CD14-positive monocyte (primary cell): Measurements from ENCODE around the gene GNAT1. TPM values are rescaled to one million over a fixed set of nuclear protein-coding genes. Genes with fewer than 3 reads are reported as not detected.

Source experiments
- DNase-seq, 3 donors: peaks; one replicate each; pipeline ENCODE4 v3.0.0-alpha.2; 2011 to 2022
- H2AFZ ChIP-seq: 2 replicates; pipeline ENCODE4 v1.6.0; 2012; ENCODE audit warnings: mild to moderate bottlenecking, low read depth, low read length, inconsistent platforms; ENCODE audit not compliant: insufficient read depth, poor library complexity, severe bottlenecking
- H3K27ac ChIP-seq, 2 donors: 1 replicate in 1 of 2; 2 replicates in 1 of 2; pipeline ENCODE4 v1.5.1; 2012 to 2013; ENCODE audit warnings: low read length in 2 of 2, control low read depth in 1 of 2, inconsistent platforms in 1 of 2, low read depth in 1 of 2, mild to moderate bottlenecking in 1 of 2
- H3K27me3 ChIP-seq, 2 donors: one replicate each; pipeline versions ENCODE4 v1.6.0 to v1.6.1; 2011 to 2013; ENCODE audit warnings: low read length in 2 of 2; ENCODE audit not compliant: control insufficient read depth in 2 of 2, insufficient read depth in 2 of 2
- H3K36me3 ChIP-seq, 2 donors: replicated peaks in 1 of 2; 1 replicate in 1 of 2; 2 replicates in 1 of 2; pipeline versions ENCODE4 v1.5.1 to v1.6.1; 2012 to 2013; ENCODE audit warnings: low read length in 2 of 2, control low read depth in 1 of 2, inconsistent platforms in 1 of 2, mild to moderate bottlenecking in 1 of 2; ENCODE audit not compliant: insufficient read depth in 2 of 2, control insufficient read depth in 1 of 2
- H3K4me1 ChIP-seq, 2 donors: 1 replicate in 1 of 2; 2 replicates in 1 of 2; pipeline versions ENCODE4 v1.5.1 to v1.6.1; 2012 to 2013; ENCODE audit warnings: low read length in 2 of 2, control low read depth in 1 of 2, inconsistent platforms in 1 of 2, mild to moderate bottlenecking in 1 of 2, moderate library complexity in 1 of 2; ENCODE audit not compliant: insufficient read depth in 2 of 2, control insufficient read depth in 1 of 2
- H3K4me2 ChIP-seq: replicated peaks from 2 replicates; pipeline ENCODE3; 2012; ENCODE audit warnings: low read length, moderate library complexity, mild to moderate bottlenecking; ENCODE audit not compliant: poor library complexity, severe bottlenecking; ENCODE audit errors: extremely low read depth
- H3K4me3 ChIP-seq, 3 experiments: fragments of 200-600 bp in 1 of 3; sonication (generic) in 1 of 3; replicated peaks in 1 of 3; 1 replicate in 2 of 3; 2 replicates in 1 of 3; pipeline ENCODE4 v1.5.1; 2011 to 2013; ENCODE audit warnings: low read length in 3 of 3, mild to moderate bottlenecking in 3 of 3, control low read depth in 2 of 3, low read depth in 2 of 3, inconsistent platforms in 1 of 3, moderate library complexity in 1 of 3
- H3K79me2 ChIP-seq: 2 replicates; pipeline ENCODE4 v1.6.0; 2012; ENCODE audit warnings: mild to moderate bottlenecking, control low read depth, inconsistent platforms, low read length, moderate library complexity; ENCODE audit not compliant: insufficient read depth
- H3K9ac ChIP-seq: 2 replicates; pipeline ENCODE4 v1.6.0; 2017; ENCODE audit warnings: low read length, mild to moderate bottlenecking; ENCODE audit not compliant: insufficient read depth, poor library complexity, severe bottlenecking
- H3K9me3 ChIP-seq, 2 donors: replicated peaks in 1 of 2; 1 replicate in 1 of 2; 2 replicates in 1 of 2; pipeline versions ENCODE4 v1.5.1 to v1.6.1; 2012 to 2013; ENCODE audit warnings: low read length in 2 of 2, control low read depth in 1 of 2; ENCODE audit not compliant: control insufficient read depth in 1 of 2, insufficient read depth in 1 of 2
- H4K20me1 ChIP-seq: 2 replicates; pipeline ENCODE4 v1.6.0; 2012; ENCODE audit warnings: mild to moderate bottlenecking, low read length, control low read depth, moderate library complexity; ENCODE audit not compliant: insufficient read depth
- H3K27ac Mint-ChIP-seq, 7 donors: one replicate each; pipeline ENCODE4 v1.8.0; 2020; ENCODE audit warnings: mild to moderate bottlenecking in 7 of 7, mixed read lengths in 7 of 7, moderate library complexity in 6 of 7, inconsistent platforms in 2 of 7
- H3K27me3 Mint-ChIP-seq, 3 donors: one replicate each; pipeline ENCODE4 v1.8.0; 2021 to 2022; ENCODE audit warnings: low read depth in 3 of 3, mild to moderate bottlenecking in 3 of 3, mixed read lengths in 3 of 3, moderate library complexity in 3 of 3, inconsistent platforms in 1 of 3
- H3K36me3 Mint-ChIP-seq, 2 donors: one replicate each; pipeline ENCODE4 v1.8.0; 2020; ENCODE audit warnings: mixed read lengths in 2 of 2, inconsistent platforms in 1 of 2, mild to moderate bottlenecking in 1 of 2
- H3K4me1 Mint-ChIP-seq: one replicate; pipeline ENCODE4 v1.8.0; 2020; ENCODE audit warnings: mild to moderate bottlenecking, mixed read lengths
- H3K4me3 Mint-ChIP-seq, 2 donors: one replicate each; pipeline ENCODE4 v1.8.0; 2020; ENCODE audit warnings: mild to moderate bottlenecking in 2 of 2, mixed read lengths in 2 of 2, moderate library complexity in 1 of 2
- H3K9me3 Mint-ChIP-seq, 7 donors: one replicate each; pipeline ENCODE4 v1.8.0; 2020 to 2022; ENCODE audit warnings: mixed read lengths in 7 of 7, mild to moderate bottlenecking in 6 of 7, moderate library complexity in 6 of 7, inconsistent platforms in 2 of 7
- CTCF ChIP-seq: fragments of 200-600 bp; IDR thresholded peaks from one replicate; pipeline ENCODE4 v1.8.0; 2022; ENCODE audit warnings: antibody characterized with exemption, mild to moderate bottlenecking
- WGBS: methylation state at CpG from one replicate; pipeline ENCODE4 v1.1.5; 2013; ENCODE audit warnings: missing lambda C conversion rate; ENCODE audit not compliant: insufficient coverage; 5-methylcytosine and 5-hydroxymethylcytosine counted together
- intact Hi-C, 2 donors: fragments of 100-400 bp; cut with micrococcal nuclease; formaldehyde crosslinking; loops; one replicate each; pipeline versions ENCODE4 v1.15.0 to v1.15.1; 2023
- polyA plus RNA-seq, 3 donors: library from polyadenylated mRNA; depleted of rRNA in 1 of 3; unstranded in 2 of 3; stranded (reverse) in 1 of 3; fragments of 300-500 nt in 2 of 3; fragments of >200 nt in 1 of 3; fragmentation: Illumina TruSeq in 2 of 3; gene quantifications; 1 replicate in 2 of 3; 2 replicates in 1 of 3; pipeline ENCODE4 v1.2.3, GENCODE V29; 2012 to 2021

The GNAT1 gene
- polyA plus RNA-seq, 3 donors, result not detected

- no peak overlapping the region for H3K4me3 Mint-ChIP-seq
- H2AFZ ChIP-seq, result no peak overlapping the region
- no peak overlapping the region for H3K9ac ChIP-seq
- H3K27ac ChIP-seq, result no peak overlapping the region
- H3K79me2 ChIP-seq, result no peaks in the 10 kb centered on the region
- no peaks in the 10 kb centered on the region for H3K36me3 ChIP-seq
- H4K20me1 ChIP-seq, result peaks cover 7% of the 10 kb centered on the region
- H3K4me1 ChIP-seq, result peaks cover 4 to 5% of the 10 kb centered on the region in 2 donors
- no peak overlapping the region for H3K4me2 ChIP-seq
- no peak overlapping the region for H3K4me3 ChIP-seq
- H3K27me3 Mint-ChIP-seq, result peaks cover 24 to 34% (median 34%) of the 10 kb centered on the region in 3 donors
- peaks cover 0 to 16% (median 4%) of the 10 kb centered on the region in 7 donors for H3K9me3 Mint-ChIP-seq
- peaks cover 0 to 15% of the 10 kb centered on the region in 2 donors for H3K9me3 ChIP-seq
- no CpG with 5 or more reads among the region's 7 CpGs for WGBS
- H3K27me3 ChIP-seq, result peaks cover 14 to 30% of the 10 kb centered on the region in 2 donors
- DNase-seq, result no peak
- peaks cover 16% of the 10 kb centered on the region for H3K4me1 Mint-ChIP-seq
- intact Hi-C loops, result no loop called here
- H3K36me3 Mint-ChIP-seq, result peaks cover 4 to 5% of the 10 kb centered on the region in 2 donors
- no peak for TF ChIP-seq CTCF
- H3K27ac Mint-ChIP-seq, result no peak overlapping the region
Measured at GRCh38 chr3:50160561-50160983, 30.8 kb upstream of the GNAT1 start.

GRCh38 chr3:50161320-50161719 lies 30.1 kb upstream of the GNAT1 start:
- Histone ChIP-seq H3K9ac (no peak overlapping the region), H3K4me2 (no peak overlapping the region), H3K27ac (no peak overlapping the region), H3K79me2 (no peaks in the 10 kb centered on the region), H3K4me1 (no peaks in the 10 kb centered on the region), H3K9me3 (peaks cover 0 to 7% of the 10 kb centered on the region in 2 donors), H3K36me3 (no peaks in the 10 kb centered on the region), H3K27me3 (peaks cover 7 to 22% of the 10 kb centered on the region in 2 donors), H3K4me3 (no peak overlapping the region), H2AFZ (no peak overlapping the region), H4K20me1 (no peaks in the 10 kb centered on the region)
- no peak for TF ChIP-seq CTCF
- Mint-ChIP-seq H3K4me3 (no peak overlapping the region), H3K9me3 (peaks cover 0 to 8% (median 0%) of the 10 kb centered on the region in 7 donors), H3K36me3 (no peaks in the 10 kb centered on the region), H3K4me1 (peaks cover 8% of the 10 kb centered on the region), H3K27me3 (peaks cover 17 to 31% (median 30%) of the 10 kb centered on the region in 3 donors), H3K27ac (no peak overlapping the region)
- intact Hi-C loops, result no loop called here
- WGBS, result 91% methylated on average over 13 of the region's 13 CpGs
- DNase-seq, result no peak
